HG03558 (cell line): ENCODE results near the gene BCAS3.
"Not testable (repeated sequence)": the region's sequence is repeated elsewhere in the genome, so short reads cannot be mapped to it uniquely, and the experiment has no call there.

ENCODE experiments used
- ATAC-seq: cut with Tn5 transposase; IDR thresholded peaks from one replicate; pipeline ENCODE4 v1.9.1; 2021; ENCODE audit warnings: moderate number of reproducible peaks; ENCODE audit not compliant: unreplicated experiment; ENCODE audit errors: extremely low read depth

Gene BCAS3

GRCh38 chr17:60857556-60858080 lies 180.0 kb downstream of the BCAS3 start:
- no peak for ATAC-seq

DNA sequence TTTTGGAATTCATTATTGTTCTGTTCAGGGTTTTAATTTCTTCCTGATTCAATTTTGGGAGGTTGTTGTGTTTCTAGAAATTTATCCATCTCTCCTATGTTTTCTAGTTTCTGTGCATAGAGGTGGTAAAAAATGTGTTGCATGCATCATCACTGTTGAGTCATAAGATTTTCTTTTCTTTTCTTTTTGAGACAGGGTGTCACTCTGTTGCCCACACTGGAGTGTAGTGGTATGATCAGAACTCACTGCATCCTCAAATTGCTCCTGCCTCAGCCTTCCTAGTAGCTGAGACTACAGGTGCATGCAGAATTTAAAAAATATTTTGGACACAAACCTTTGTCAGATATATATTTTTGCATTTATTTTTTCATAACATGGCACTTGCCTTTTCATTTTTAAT lies 184.8 kb downstream of the BCAS3 start:
- ATAC-seq = no peak

DNA sequence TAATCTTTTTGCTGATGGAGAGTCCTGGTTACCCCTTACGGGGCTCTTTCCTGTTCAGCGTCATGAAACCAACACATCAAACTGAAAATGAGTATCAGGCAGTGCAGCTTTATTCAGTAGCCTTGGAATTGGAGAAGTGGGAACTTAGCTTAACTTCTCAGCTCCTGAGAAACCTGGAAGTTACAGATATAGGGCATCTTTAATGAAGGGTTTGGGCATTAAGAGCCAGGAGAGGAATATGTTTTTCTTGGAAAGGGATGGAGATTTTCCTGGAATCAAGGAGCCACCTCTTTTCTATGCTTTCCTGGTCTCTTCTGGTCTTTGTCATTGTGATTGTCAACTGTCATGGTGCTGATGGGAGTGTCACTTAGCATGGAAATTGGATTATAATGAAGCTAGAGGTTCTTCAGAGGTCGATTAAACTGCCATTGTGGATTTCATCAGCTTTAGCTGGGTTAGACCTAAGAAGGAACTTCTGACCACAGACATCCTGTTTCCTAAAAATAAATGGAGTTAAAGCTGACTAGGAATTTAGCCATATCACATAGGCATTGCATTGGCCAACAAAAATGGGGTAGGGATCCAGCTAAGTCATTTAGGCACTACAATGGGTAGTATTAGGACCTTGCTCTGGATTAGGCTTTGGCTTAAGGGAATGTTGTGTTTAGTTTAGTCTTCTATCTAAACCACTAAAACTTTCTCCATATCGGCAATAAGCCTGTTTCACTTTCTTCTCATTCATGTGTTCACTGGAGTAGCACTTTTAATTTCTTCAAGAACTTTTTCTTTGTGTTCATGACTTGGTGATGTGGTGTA lies 186.4 kb downstream of the BCAS3 start:
- ATAC-seq = no peak

DNA sequence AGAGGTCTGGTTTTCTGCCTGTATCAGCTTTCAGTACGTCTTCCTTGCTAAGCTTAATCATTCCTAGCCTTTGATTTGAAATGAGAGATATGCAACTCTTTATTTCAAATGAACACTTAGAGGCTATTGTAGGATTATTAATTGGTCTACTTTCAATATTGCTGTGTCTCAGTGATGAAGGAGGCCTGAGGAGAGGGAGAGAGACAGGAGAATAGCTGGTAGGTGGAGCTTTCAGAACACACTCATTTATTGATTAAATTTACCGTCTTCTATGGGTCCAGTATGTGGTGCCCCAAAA lies 187.0 kb downstream of the BCAS3 start:
- ATAC-seq = no peak

DNA sequence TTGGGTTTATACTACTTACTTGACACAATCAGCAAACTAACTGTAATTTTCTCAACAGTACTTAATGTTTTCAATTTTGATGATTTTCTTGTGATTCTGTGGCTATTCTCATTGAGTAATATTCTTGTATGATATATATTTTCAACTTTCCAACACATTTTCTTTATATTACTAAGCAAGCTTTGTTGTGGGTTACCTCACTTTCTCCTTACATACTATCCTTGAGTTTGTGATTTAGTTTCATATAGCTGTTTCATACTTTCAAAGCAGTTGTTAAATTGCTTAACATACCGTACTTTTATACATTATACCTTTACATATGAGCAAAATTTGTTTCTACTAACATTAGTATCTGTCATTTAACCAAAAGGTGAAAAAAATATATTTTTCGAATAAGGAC lies 197.1 kb downstream of the BCAS3 start:
- no peak for ATAC-seq

DNA sequence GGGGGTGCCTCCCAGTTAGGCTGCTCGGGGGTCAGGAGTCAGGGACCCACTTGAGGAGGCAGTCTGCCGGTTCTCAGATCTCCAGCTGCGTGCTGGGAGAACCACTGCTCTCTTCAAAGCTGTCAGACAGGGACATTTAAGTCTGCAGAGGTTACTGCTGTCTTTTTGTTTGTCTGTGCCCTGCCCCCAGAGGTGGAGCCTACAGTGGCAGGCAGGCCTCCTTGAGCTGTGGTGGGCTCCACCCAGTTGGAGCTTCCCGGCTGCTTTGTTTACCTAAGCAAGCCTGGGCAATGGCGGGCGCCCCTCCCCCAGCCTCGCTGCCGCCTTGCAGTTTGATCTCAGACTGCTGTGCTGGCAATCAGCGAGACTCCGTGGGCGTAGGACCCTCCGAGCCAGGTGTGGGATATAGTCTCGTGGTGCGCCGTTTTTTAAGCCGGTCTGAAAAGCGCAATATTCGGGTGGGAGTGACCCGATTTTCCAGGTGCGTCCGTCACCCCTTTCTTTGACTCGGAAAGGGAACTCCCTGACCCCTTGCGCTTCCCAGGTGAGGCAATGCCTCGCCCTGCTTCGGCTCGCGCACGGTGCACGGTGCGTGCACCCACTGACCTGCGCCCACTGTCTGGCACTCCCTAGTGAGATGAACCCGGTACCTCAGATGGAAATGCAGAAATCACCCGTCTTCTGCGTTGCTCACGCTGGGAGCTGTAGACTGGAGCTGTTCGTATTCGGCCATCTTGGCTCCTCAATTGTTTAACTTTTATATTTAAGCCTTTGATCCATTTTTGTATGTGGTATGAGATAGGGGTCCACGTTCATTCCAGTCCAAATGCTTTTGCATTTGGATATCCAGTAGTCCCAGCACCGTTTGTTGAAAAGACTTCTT lies 209.3 kb downstream of the BCAS3 start:
- not testable (repeated sequence) for ATAC-seq

DNA sequence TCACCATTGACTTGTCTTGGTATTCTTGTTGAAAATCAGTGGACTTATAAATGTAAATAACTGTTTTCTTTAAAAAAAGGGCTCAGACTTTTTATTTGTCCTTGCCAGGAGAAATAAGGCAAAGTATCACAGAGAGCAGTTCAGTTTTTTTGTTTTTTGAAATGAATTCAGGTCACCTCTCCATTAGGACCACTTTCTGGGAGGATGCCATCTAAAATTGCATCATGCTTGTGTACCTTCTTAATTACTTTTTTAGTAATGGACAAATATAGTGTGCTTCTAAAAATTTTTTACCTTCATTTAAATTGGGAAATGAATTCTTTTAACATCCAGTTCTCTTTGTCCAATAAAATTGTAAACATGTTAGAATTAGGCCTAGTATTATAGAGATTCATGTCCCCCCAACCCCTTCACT lies 210.0 kb downstream of the BCAS3 start:
- ATAC-seq = no peak

GRCh38 chr17:60888812-60889709 lies 211.4 kb downstream of the BCAS3 start:
- ATAC-seq = no peak

DNA sequence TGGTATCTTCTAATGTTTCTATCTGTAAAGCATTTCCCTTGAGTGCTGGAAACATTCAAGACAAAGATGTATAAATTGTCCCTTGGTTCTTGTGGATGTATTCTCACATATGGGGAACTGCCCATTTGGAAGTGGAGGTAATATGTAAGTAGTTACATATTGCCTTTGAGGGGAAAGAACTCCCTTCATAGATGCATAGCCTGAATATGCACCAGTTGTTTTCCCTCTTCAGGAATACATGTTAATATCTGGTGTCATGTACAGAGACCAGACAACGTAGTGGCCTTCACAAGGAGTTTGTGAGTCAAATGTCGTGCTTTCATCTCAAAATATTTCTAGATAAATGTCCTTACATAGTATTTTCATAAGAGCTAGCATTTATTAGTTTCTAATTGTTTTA lies 213.5 kb downstream of the BCAS3 start:
- no peak for ATAC-seq

DNA sequence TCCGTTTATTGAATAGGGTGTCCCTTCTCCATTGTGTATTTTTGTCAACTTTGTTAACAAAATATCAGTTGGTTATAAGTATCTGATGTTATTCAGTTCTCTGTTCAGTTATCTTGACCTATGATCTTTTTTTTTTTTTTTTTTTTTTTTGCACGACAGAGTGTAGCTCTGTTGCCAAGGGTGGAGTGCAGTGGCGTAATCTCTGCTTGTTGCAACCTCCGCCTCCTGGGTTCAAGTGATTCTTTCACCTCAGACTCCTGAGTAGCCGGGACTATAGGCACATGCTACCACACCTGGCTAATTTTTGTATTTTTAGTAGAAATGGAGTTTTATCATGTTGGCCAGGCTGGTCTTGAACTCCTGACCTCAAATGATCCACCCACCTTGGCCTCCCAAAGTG lies 215.8 kb downstream of the BCAS3 start:
- ATAC-seq = no peak

DNA sequence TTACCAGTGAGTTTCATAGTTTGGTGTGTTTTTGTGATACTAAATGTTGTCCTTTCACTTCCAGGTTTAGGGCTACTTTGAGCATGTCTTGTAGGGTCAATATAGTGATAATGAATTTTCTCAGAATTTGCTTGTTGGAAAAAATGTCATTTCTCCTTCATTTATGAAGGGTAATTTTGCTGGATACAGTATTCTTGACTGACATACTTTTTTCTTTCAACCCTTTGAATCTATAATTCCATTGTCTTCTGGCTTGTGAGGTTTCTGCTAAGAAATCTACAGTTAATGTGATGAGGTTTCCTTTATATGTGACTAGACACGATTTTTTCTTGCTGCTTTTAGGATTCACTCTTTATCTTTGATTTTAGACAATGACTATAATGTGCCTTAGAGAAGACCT lies 219.3 kb downstream of the BCAS3 start:
- ATAC-seq = no peak

GRCh38 chr17:60899115-60899514 lies 221.5 kb downstream of the BCAS3 start:
- no peak for ATAC-seq

- ATAC-seq = no peak
Observed at GRCh38 chr17:60900688-60901087, 223.0 kb downstream of the BCAS3 start.

- ATAC-seq = no peak
Observed at GRCh38 chr17:60901242-60901641, 223.6 kb downstream of the BCAS3 start.

DNA sequence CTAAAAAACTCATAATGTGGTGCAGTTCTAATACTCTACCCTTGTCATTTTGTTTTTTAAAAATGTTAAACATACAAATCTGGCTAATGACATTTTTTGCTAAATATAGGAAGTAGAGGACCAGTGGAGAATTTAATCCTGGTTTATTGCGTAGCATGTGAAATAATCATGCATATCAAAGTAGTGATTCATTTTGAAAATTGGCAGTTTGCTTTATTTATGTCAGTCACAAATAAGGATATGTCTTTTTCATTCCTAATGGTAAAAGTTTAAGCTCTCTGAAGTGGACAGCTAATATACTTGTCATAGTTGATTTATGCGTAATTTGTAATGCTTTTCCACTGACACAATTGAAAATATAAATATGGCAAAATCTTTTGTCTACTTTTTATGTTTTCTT lies 224.2 kb downstream of the BCAS3 start:
- ATAC-seq = no peak

DNA sequence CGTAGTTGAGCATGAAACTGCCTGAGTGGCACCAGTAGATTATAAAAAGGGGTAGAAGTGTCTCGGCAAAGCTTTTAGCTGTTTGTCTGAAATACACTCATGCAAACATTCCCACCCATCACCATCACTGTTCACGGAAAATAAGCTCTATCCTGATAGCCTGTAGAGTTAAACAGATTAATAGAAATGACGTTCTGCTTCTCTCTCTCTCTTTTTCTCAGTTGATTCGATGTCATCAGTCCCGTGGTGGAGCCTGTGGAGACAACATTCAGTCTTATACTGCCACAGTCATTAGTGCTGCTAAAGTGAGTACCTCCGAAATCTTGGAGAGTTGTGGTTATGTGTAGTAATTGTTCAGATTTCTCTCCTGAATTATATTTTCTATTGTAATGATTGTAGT lies 224.7 kb downstream of the BCAS3 start:
- ATAC-seq = no peak

DNA sequence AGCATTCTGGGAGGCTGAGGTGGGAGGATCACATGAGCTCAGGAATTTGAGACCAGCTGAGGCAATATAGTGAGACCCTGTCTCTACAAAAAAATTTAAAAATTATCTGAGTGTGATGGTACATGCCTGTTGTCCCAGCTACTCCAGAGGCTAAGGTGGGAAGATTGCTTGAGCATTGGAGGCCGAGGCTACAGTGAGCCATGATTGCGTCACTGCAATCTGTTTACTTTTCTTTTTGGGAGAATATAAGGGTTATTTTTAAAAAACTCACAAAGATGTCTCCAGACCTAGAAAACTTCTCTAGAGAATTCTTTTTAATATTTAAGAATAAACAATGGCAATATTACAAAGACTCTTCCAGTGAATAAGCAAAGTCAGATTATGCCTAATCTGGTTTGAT lies 226.9 kb downstream of the BCAS3 start:
- ATAC-seq = no peak

DNA sequence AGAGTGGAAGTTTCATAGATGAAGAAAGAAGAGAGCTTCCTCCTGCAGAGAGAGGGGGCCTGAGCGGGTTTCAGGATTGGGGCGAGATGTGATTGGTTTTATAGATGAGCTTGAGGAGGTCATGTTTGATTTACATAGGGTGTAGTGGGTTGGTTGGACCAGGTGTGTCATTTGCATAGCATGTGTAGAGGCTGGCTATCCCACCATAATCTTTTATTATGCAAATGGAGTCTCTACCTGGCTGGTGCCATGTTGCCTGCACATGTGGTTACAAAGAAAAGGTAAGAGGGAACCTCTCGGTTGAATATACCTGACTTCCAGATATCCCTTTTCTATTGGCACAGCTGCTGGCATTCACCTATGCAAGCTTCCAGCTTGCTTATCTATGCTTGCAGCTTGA lies 228.1 kb downstream of the BCAS3 start:
- ATAC-seq = no peak

DNA sequence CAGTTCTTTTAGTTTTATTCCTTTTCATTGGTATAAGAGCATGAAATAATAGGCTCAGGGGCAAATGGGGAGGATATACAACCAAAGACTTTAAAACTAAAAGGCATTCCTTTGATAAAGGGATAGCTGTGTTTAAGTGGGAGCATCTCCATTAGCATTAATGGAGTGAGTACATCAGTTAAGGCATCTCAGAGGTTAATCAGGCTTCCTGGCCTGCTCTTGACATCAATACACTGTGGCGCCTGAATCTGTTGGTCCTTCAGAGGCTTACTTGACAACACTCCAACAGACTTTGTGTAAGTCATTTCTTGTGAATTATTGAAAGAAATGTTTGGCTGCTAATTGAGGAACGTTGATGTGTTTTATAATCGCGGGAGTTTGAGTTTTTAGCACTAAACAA lies 230.7 kb downstream of the BCAS3 start:
- no peak for ATAC-seq

- no peak for ATAC-seq
Observed at GRCh38 chr17:60909405-60909804, 231.8 kb downstream of the BCAS3 start.
